A673 (cell line): ENCODE results near the gene SOX6. TPM values are rescaled to one million over a fixed set of nuclear protein-coding genes. Genes with fewer than 3 reads are reported as not detected.
A peak's percentile ranks its signal among the peaks of the same experiment; 100 is the strongest.

Experiments
- BruUV-seq: library from RNA; stranded (reverse); fragments of 400-500 nt; replicated peaks from 2 replicates; lab custom pipeline; 2021; lab: Mats Ljungman, UMichigan
- CTCF ChIA-PET: fragments of 300-600 bp; sonication (Branson Sonifier 250); formaldehyde crosslinking; loops from one replicate; lab custom pipeline; 2022; ENCODE audit warnings: antibody characterized with exemption; lab: Charles Lee
- POLR2A ChIA-PET: fragments of 300-600 bp; sonication (Branson Sonifier 250); formaldehyde crosslinking; loops from one replicate; lab custom pipeline; 2022; ENCODE audit warnings: antibody characterized with exemption; ENCODE audit not compliant: low non-redundant PET; lab: Charles Lee
- DNase-seq: peaks from one replicate; pipeline ENCODE4 v3.0.0-alpha.2; 2015; ENCODE audit warnings: low spot score
- H3K27ac ChIP-seq: fragments of 200-600 bp; sonication (generic); 2 replicates; pipeline ENCODE4 v1.5.1; 2016; ENCODE audit warnings: mixed run types, low read depth, mild to moderate bottlenecking, mixed read lengths, antibody characterized with exemption, low read length; ENCODE audit not compliant: poor library complexity, severe bottlenecking
- H3K27me3 ChIP-seq: fragments of 200-600 bp; sonication (generic); replicated peaks from 2 replicates; pipeline ENCODE4 v1.6.1; 2017; ENCODE audit warnings: mixed run types, low read depth, mild to moderate bottlenecking, mixed read lengths, antibody characterized with exemption, low read length; ENCODE audit not compliant: insufficient read depth, poor library complexity
- H3K36me3 ChIP-seq: fragments of 200-600 bp; sonication (generic); 2 replicates; pipeline ENCODE4 v1.6.1; 2016; ENCODE audit warnings: mixed run types, mild to moderate bottlenecking, mixed read lengths, antibody characterized with exemption, low read length; ENCODE audit not compliant: insufficient read depth, poor library complexity, severe bottlenecking
- H3K4me1 ChIP-seq: fragments of 200-600 bp; sonication (generic); 2 replicates; pipeline ENCODE4 v1.6.1; 2017; ENCODE audit warnings: mixed run types, mild to moderate bottlenecking, mixed read lengths, antibody characterized with exemption, low read length; ENCODE audit not compliant: insufficient read depth, poor library complexity, severe bottlenecking
- H3K4me3 ChIP-seq: fragments of 200-600 bp; sonication (generic); 2 replicates; pipeline ENCODE4 v1.5.1; 2016; ENCODE audit warnings: low read depth, mixed run types, mild to moderate bottlenecking, mixed read lengths, low read length; ENCODE audit not compliant: poor library complexity, severe bottlenecking
- H3K9me3 ChIP-seq: fragments of 200-600 bp; sonication (generic); 2 replicates; pipeline ENCODE4 v1.6.1; 2016; ENCODE audit warnings: mixed run types, low read depth, mild to moderate bottlenecking, mixed read lengths, antibody characterized with exemption, low read length; ENCODE audit not compliant: poor library complexity, severe bottlenecking
- EZH2 ChIP-seq: fragments of 200-600 bp; sonication (generic); IDR thresholded peaks from 2 replicates; pipeline ENCODE4 v1.6.1; 2017; ENCODE audit warnings: borderline replicate concordance, low read depth, mild to moderate bottlenecking, mixed read lengths, antibody characterized with exemption, low read length; ENCODE audit not compliant: poor library complexity, severe bottlenecking
- intact Hi-C: fragments of 100-400 bp; cut with micrococcal nuclease; formaldehyde crosslinking; loops from one replicate; pipeline ENCODE4 v1.10.0; 2022; ENCODE audit not compliant: unreplicated experiment
- total RNA-seq: library from RNA; stranded (reverse); gene quantifications from 2 replicates; pipeline ENCODE4 v1.2.3, GENCODE V29; 2021
- TF ChIP-seq, protein P1 (sequence below): fragments of 300-800, 200-600 bp; sonication (generic); conservative IDR thresholded peaks from 2 replicates; pipeline ENCODE4 v1.5.1; 2017; ENCODE audit warnings: low read depth, mild to moderate bottlenecking, antibody characterized with exemption, low read length, moderate library complexity, mixed read lengths

Gene SOX6
- total RNA-seq, 1 experiment from 2014 or later, result 27.5 TPM

DNA sequence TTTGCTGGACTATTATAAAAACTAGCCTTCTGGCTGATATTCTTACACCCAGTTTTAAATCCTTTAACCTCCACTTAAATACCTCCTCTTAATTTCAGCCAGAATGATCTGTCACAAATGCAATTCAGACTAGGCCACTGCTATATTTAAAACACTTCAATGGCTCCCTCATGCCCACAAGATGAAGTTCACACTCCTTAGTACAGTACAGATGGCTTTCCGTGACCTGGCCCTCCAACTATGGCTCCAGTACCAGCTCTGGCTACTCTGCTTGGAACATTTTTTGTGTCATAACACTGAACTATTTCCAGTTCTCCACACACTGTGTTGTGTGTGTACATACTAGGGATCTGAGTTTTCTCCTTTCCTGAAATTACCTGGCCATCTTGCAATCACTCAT lies 353.4 kb downstream of the SOX6 start:
- CTCF ChIA-PET, result no interaction called here
- no TSS peak for BruUV-seq
- no peak for TF ChIP-seq EZH2
- TF ChIP-seq, protein P1, sequence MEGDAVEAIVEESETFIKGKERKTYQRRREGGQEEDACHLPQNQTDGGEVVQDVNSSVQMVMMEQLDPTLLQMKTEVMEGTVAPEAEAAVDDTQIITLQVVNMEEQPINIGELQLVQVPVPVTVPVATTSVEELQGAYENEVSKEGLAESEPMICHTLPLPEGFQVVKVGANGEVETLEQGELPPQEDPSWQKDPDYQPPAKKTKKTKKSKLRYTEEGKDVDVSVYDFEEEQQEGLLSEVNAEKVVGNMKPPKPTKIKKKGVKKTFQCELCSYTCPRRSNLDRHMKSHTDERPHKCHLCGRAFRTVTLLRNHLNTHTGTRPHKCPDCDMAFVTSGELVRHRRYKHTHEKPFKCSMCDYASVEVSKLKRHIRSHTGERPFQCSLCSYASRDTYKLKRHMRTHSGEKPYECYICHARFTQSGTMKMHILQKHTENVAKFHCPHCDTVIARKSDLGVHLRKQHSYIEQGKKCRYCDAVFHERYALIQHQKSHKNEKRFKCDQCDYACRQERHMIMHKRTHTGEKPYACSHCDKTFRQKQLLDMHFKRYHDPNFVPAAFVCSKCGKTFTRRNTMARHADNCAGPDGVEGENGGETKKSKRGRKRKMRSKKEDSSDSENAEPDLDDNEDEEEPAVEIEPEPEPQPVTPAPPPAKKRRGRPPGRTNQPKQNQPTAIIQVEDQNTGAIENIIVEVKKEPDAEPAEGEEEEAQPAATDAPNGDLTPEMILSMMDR, result no peak

DNA sequence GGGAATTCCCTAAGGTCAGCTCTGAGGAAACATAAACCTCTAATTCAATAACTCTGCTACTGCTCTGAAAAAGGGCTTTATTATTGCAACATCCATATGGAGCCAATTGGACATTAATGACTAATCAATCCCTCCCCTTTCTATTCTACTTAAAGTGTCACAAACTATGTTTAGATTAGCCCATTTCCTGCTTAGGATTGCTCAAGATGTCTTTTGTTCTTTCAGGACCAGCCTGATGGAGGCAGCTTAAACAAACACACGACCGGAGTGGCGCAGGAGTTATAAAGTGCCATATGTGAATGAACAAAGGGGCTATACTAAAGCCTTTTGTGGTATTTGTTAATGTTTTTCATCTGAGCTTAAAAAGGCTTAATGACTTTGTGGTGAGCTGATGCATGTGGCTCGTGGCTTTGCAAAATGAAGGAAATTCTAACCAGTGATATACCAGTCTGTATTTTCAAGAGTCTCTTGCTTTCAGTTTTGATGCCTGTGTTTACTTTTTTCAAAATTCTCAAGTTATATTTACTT lies 354.4 kb downstream of the SOX6 start:
- ChIA-PET POLR2A (interaction anchor here (1.1 kb wide), 1 partner anchor 20 kb away, joined by 4 read pairs; no protein-coding TSS in a partner anchor), CTCF (no interaction called here)
- no peak overlapping the region for H3K4me3 ChIP-seq
- TF ChIP-seq, protein P1, result no peak
- no peak for TF ChIP-seq EZH2
- no peaks in the 10 kb centered on the region for H3K36me3 ChIP-seq
- no TSS peak for BruUV-seq
- peaks cover 37% of the 10 kb centered on the region for H3K4me1 ChIP-seq
- peak overlapping the region; percentile 59 for H3K27ac ChIP-seq
- H3K9me3 ChIP-seq, result no peaks in the 10 kb centered on the region
- DNase-seq, result peak; percentile 98
- H3K27me3 ChIP-seq, result peaks cover 3% of the 10 kb centered on the region
- intact Hi-C loops, result loop anchor here (5.0 kb wide), 1 partner anchor 170 kb away; no protein-coding TSS in a partner anchor

More for the DNA sequence above, 353.4 kb downstream of the SOX6 start:
- Histone ChIP-seq H3K4me1 (peaks cover 37% of the 10 kb centered on the region), H3K9me3 (no peaks in the 10 kb centered on the region), H3K27ac (no peak overlapping the region), H3K4me3 (no peak overlapping the region), H3K27me3 (peaks cover 3% of the 10 kb centered on the region), H3K36me3 (no peaks in the 10 kb centered on the region)
- no peak for DNase-seq
- intact Hi-C loops, result loop anchor here (5.0 kb wide), 1 partner anchor 171 kb away; no protein-coding TSS in a partner anchor
- POLR2A ChIA-PET, result interaction anchor here (1.1 kb wide), 1 partner anchor 19 kb away, joined by 4 read pairs; no protein-coding TSS in a partner anchor

DNA sequence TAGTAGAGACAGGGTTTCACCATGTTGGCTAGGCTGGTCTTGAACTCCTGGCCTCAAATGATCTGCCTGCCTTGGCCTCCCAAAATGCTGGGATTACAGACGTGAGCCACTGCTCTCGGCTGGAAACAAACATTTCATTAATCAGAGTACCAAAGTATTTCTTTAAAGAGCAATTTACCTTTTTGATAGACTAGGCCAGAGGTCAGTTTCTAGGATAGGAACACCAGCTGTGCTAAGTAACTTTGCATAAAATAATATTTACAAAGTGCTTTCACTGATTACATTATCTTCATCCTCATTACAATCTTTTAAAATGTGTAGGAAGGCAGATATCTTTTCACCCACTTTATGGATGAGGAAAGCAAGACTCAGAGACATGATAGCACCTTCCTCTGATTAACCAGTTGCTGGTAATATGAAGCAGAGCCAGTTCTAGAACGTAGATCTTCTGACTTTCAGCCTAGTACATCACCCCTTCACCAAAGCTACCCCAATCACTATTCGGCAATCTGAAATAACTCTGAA lies 355.2 kb downstream of the SOX6 start:
- ChIA-PET CTCF (no interaction called here), POLR2A (no interaction called here)
- intact Hi-C loops, result loop anchor here (5.0 kb wide), 1 partner anchor 169 kb away; no protein-coding TSS in a partner anchor
- Histone ChIP-seq H3K4me3 (no peak overlapping the region), H3K9me3 (no peaks in the 10 kb centered on the region), H3K36me3 (no peaks in the 10 kb centered on the region), H3K27me3 (peaks cover 3% of the 10 kb centered on the region), H3K4me1 (peaks cover 37% of the 10 kb centered on the region), H3K27ac (peak overlapping the region; percentile 65)
- BruUV-seq, result no TSS peak
- TF ChIP-seq EZH2, result no peak
- TF ChIP-seq, protein P1, result no peak
- no peak for DNase-seq
